PC-3 (cell line): ENCODE measurements around the gene COA1.

Source experiments
- EZH2 ChIP-seq: fragments of 300-600 bp; sonication (generic); IDR thresholded peaks from one replicate; pipeline ENCODE4 v1.6.1; 2017; ENCODE audit warnings: antibody characterized with exemption, mild to moderate bottlenecking, low read length; ENCODE audit not compliant: unreplicated experiment
- EZH2phosphoT487 ChIP-seq: fragments of 300-600 bp; sonication (generic); IDR thresholded peaks from 2 replicates; pipeline ENCODE4 v1.6.1; 2018; ENCODE audit warnings: mild to moderate bottlenecking, antibody characterized with exemption, low read length, borderline replicate concordance
- TF ChIP-seq, protein P1 (sequence below): fragments of 300-600 bp; sonication (generic); conservative IDR thresholded peaks from 2 replicates; pipeline ENCODE4 v1.5.1; 2017; ENCODE audit warnings: antibody characterized with exemption, low read depth, mild to moderate bottlenecking, low read length

GRCh38 chr7:43697690-43698089 lies 31.6 kb downstream of the COA1 start:
- TF ChIP-seq, protein P1, sequence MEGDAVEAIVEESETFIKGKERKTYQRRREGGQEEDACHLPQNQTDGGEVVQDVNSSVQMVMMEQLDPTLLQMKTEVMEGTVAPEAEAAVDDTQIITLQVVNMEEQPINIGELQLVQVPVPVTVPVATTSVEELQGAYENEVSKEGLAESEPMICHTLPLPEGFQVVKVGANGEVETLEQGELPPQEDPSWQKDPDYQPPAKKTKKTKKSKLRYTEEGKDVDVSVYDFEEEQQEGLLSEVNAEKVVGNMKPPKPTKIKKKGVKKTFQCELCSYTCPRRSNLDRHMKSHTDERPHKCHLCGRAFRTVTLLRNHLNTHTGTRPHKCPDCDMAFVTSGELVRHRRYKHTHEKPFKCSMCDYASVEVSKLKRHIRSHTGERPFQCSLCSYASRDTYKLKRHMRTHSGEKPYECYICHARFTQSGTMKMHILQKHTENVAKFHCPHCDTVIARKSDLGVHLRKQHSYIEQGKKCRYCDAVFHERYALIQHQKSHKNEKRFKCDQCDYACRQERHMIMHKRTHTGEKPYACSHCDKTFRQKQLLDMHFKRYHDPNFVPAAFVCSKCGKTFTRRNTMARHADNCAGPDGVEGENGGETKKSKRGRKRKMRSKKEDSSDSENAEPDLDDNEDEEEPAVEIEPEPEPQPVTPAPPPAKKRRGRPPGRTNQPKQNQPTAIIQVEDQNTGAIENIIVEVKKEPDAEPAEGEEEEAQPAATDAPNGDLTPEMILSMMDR, result no peak
- TF ChIP-seq EZH2 (no peak), EZH2phosphoT487 (no peak)
